ENCODE data around the gene OR9Q1. TPM values are rescaled to one million over a fixed set of nuclear protein-coding genes. Genes with fewer than 3 reads are reported as not detected.
"Not testable (repeated sequence)": the region's sequence is repeated elsewhere in the genome, so short reads cannot be mapped to it uniquely, and the experiment has no call there.

OR9Q1 gene
- total RNA-seq, 1 donor from 2014 or later: not detected

DNA sequence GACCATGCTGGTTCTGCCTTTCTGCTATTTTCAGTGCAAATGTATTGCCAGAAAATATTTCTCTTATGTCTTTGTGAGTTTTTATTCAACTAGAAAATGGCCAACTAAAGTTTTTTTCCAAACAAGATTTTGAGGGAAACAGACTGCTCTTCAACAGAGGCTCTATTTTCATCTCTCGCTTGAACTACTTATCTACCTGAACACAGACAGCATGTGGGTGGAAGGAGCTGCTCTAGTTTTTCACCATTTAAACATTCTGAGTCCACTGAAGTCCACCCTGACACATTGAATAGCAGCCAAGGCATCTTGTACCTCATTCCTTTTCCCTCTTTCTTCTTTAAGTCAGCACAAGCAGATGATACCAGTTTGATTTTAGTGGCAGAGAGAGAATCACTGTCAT is 111.5 kb downstream of the OR9Q1 start:
- DNase-seq: no peak

DNA sequence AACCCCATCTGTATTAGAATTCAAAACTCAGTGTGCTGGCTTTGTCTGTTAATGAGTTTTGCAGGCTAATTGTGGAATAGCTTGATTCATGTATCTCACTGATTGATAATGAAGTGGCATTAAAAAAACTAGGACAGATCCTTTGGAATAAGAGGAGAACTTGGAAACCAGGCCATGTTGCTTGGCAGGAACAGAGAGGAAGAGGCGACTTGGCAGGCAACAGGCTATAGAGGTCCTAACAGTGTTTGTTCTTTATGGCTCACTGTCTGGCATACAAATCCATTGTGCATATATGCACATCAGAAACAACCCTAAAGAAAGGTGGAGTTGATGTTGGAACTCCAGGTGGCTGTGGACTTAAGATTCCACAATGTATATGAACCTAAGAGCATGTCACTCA is 119.1 kb downstream of the OR9Q1 start:
- DNase-seq: no peak

DNA sequence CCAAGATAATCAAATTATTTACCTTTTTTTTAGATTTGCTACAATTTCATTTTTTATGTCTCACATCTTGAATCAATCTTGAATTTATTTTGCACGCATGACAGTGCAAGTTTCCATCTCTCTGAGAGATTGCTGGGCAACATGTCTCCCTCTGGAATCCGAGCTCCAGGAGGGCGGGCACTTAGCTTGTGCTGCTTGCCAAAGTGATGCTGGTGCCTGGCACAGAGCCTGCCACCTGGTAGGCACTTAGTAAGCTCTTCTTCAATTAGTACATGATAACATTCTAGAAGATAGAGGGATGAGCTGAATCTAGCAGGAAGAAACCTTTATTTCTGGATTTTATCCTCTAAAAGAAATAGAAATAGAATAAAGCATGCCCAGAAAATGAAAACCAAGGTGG is 129.1 kb downstream of the OR9Q1 start:
- DNase-seq: no peak

DNA sequence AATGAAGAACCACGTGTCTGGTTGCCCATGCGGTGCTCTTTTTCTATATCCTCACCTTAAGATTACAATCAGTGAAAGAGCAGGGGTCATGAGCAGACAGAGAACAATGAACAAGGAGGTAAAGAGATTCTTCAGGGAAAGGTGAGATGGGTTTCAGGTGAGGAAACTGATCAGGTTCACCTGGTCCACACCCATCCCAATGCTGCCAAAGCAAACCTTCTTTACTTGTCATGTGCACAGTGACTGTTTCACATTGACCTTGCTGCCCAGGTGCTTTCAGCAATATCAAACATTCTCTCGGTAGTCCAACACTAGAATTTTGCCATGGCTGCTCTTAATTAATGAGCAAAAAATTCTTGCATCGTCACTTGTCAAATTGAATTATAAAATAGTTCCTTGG is 140.7 kb downstream of the OR9Q1 start:
- DNase-seq: no peak

DNA sequence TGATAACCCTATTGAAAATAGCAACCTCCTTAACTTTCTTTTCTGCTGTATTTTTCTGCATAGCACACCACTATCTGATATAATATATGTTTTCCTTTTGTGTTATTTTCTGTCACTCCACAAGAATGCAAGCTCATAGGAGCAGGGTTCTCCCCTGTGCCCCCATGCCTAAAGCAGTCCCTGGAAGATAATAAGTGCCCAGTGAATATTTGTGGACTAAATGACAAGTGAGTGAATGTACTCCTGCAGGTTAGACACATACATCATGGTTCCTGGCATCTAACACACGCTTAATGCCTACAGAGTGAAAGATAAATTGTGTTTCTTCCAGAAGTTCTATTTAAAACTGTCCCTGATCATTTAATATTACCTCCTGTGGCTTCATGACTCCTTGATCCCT is 141.3 kb downstream of the OR9Q1 start:
- no peak for DNase-seq

DNA sequence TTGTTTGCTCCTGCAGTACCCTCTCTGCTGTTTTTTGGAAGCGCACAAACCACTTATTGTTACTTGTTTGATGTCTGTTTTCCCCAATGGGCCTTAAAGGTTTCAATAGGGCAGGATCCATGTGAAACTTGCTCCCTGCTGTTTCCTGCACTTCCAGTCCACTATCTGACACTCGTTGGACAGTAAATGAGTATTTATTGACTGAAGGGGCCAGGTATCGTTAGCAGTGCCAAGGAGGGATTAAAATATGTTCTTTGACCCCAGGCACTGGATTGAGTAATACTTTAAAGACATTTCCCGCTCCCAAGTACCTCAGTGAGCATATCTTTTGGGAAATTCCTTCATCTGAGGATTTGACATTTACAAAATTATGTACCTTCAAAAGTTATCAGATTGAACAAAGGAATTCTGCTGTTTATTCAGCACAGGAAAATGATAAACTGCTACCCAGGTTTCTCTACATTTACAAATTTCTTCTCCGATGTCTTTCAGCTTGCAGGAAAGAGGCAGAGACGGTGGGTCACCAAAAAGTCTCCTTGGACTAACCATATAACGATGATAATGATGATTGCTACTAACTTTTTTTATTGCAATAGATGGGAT is 141.9 kb downstream of the OR9Q1 start:
- no peak for DNase-seq

DNA sequence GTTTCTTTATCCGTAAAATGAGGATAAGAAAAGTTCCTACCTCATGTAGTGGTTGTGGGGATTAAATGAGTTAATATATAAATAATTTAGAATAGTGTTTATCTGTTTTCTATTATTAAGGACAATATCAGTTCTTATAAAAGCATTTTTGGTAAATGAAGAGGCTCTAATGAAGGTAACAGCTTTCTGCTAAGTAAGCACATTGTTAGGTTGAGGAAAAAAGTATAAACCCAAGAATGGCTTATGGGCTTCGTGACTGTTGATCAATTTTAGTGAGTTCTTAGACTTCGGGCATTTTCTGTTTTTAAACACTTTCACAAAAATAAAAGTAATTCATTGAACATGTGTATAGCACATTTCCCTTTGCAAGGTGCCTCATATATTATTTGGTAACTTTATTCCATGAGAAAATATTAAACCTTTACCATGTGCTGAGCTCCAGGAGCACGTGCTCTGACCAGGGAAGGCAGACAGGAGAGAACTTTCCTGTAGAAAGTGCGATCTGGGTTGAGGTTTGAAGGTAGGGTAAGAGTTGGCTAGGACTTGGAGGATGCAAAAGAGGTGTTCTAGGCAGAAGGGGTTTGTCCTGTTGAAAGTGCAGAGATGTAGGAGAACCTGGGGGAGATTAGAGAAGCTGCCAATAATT is 153.9 kb downstream of the OR9Q1 start:
- DNase-seq: no peak

DNA sequence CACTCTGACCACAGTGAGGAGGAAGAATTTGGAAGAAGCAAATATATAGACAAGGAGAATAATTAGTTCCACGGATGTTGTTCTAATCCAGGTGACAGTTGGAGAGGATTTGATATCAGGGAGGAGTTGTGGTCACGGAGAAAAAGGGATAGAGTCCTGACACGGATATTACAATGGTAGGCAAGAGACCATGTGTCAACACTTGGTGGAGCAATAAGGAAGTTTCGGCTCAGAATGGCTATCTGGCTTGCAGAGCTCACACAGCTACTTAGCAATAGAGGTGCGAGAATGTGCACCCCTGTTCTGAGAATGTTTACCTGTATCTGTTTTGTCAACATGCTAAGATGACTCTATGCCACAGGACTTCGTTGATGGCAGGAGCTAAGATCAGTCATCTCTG is 154.8 kb downstream of the OR9Q1 start:
- DNase-seq: no peak

DNA sequence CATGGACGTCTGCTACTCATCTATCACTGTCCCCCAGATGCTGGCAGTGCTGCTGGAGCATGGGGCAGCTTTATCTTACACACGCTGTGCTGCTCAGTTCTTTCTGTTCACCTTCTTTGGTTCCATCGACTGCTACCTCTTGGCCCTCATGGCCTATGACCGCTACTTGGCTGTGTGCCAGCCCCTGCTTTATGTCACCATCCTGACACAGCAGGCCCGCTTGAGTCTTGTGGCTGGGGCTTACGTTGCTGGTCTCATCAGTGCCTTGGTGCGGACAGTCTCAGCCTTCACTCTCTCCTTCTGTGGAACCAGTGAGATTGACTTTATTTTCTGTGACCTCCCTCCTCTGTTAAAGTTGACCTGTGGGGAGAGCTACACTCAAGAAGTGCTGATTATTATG is 156.0 kb downstream of the OR9Q1 start:
- DNase-seq: no peak

DNA sequence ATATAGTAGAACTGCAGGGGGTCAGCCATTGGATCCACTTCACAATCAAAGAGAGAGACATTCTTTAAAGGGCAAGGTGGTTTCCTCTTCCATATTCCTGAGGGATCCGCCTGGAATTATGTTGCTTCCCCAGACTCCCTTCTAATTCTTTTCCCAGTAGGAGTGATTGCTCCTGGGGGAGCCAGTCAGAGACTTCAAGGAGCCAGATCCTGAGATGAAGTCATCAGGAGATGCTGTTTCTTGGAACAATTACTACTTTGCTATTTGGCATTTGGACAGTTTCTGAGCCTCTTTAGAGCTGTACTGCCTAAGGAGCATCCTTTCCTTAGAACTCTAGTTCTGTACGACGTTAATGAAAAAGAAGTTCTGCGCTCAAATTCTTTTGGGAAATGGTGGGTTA is 163.3 kb downstream of the OR9Q1 start:
- DNase-seq: no peak

DNA sequence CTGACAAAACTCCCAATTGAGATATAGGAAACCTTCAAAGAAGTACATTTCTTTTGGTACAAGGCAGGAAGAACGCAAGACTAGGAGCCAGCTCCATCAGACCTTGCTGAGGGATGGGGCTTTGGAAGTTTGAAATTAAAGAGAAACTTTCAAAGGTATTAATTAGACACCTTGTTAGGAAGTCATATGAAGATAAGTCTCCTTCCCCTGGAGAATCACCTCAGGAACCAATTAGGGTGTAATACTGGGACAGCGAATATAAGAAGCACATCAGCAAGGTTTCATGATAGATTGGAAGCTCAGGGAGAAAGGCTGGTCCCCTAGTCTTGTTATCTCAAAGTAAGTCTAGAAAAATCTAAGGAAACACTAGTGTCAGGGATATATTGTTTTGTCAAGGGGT is 165.1 kb downstream of the OR9Q1 start, which contains the start of gene OR9Q2:
Gene OR9Q2, plus strand, starts transcription at position 301 of the 400 bp plus-strand sequence. CDS start 1,421 bp downstream, outside the sequence.
- no peak for DNase-seq

DNA sequence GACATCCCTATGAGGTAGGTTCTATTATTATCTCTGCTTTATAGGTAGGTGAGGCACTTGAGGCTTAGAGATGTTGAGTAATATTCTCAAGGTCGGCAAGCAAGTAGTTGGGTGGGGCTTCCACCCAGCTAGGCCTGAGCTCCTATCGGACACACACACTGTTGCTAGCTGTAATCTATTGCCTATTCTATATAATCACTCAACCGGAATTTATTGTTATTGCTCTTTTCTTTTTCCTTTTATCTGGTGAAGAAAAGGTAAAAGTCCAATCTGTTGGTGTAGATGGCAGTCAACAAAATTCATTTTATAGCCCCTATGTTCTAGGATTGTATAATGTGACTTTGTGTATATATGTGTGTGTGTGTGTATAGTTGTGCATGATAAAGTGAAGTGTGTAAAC is 168.5 kb downstream of the OR9Q1 start:
- DNase-seq: no peak

DNA sequence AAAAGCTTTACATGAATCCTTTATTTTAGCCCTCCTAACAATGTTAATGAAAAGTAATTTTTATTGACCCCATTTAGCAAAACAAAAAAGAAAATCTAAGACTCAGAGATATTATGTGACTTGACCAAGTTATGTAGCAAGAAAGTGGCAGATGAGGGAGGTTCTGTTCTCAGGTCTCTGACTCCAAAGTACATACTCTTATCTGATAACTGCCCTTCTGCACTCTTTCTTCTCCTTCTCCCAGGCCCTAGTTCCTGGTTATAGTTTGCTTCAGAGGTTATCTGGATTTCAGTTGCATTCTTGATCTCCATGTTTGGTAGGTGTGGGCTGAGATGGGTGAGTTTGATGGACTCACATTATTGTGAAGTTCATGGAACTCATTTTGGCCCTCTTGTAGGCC is 169.7 kb downstream of the OR9Q1 start:
- no peak for DNase-seq

DNA sequence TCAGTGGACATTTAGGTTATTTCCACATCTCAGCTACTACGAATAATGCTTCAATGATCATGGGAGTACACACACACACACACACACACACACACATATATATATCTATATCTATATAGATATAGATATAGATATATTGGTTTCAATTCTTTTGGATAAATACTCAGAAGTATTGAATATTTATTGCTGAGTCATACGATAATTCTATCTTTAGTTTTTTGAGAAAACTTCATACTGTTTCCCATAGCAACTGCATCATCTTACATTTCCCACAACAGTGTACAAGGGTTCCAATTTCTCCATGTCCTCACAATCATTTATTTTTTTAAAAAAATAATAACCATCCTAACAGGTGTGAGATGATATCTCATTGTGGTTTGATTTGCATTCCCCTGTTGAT is 172.3 kb downstream of the OR9Q1 start:
- DNase-seq: no peak

DNA sequence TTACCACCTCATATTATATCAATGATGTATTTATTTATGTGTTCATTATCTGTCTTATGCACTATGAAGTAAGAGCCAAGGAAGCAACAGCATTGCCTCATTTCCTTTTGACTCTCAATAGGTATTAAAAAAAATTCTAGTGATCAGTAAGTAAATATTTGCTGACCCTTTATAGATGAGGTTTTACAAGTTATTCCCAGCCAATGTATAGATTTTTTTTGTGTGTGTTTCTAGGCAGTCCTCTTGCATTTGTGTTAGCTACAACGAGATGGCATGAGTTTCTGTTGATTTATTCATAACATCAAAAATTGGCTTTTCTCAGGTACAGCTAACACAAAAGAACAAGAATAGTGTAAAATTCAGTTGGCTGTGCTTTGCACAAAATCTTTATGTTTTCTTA is 175.6 kb downstream of the OR9Q1 start:
- no peak for DNase-seq

DNA sequence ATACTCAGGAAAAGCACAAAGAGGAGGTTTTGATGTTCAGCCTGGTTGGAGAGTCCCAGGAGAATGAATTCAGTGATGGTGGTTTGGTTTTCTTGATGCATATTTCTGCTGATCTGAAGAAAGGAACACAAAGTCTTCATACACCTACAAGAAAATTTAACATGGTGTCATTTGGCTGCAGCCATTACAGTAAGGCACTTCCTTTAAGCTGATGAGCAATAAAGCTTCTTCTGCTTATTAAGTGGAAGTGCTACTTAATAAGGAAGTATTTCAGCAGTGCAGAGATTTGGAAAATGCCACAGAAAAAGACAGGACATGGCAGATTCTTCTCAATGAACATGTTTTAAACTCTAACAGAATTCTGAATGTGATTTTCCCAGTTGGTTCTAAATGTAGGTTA is 180.4 kb downstream of the OR9Q1 start, which contains the start of gene OR1S2:
Gene OR1S2, minus strand, starts transcription at position 101 of the 400 bp plus-strand sequence. Its CDS starts 0 bp downstream, at position 101.
- DNase-seq: no peak

DNA sequence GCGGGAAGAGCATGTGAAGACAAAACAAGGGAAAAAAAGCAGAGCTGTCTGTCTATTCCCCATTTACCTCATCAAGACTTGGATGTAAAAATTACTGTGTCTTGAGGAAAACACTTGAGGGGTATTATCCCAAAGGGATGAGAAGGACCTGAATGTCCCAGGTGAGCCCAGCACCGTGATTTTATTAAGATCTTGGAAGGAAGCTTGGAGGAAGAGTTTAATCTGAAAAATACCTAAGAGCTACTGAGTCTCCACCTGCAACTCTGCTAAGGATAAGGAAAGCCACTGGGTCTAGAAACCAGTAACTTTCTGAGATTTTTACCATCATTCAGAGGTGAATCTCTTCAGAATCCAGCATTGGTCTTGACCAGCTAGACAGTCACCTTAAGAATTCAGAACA is 188.7 kb downstream of the OR9Q1 start, which contains the start of gene OR1S1:
Gene OR1S1, plus strand, starts transcription at position 301 of the 400 bp plus-strand sequence.
- DNase-seq: not testable (repeated sequence)

DNA sequence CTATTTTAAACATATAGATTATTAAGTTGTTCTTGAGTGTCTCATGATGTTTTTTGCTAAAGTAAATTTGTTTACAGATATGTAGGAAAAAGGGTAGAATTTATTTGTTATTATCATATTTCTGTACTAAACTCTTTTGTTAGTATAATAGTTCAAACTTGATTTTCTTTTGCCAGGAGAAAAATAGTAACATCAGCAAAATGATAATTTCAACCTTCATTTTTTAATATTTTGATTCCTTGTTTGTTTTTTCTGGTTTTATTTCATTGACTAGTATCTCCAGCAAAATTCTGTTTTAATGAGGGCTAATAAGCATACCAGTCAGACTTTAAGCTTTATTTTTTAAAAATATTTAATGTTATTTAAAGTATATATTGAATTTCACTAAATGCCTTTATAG is 192.8 kb downstream of the OR9Q1 start:
- DNase-seq: no peak

DNA sequence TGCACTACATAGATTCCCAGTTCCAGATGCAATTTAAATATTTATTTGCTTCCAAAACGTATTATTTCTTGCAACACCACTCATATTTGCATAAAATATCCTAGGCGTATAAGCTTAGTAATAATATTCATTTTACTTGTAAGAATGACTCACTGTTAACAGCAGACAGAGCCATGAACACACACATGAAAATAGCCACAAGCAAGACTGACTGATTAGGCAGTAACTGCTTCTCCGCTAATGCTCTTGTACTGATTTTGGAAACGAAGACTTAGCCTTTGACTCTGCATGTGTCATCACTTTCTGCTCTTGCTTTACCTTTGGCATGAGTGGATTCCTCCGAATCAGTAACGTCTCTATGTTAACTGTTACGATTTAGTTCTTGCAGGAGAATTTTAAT is 199.0 kb downstream of the OR9Q1 start:
- DNase-seq: no peak

DNA sequence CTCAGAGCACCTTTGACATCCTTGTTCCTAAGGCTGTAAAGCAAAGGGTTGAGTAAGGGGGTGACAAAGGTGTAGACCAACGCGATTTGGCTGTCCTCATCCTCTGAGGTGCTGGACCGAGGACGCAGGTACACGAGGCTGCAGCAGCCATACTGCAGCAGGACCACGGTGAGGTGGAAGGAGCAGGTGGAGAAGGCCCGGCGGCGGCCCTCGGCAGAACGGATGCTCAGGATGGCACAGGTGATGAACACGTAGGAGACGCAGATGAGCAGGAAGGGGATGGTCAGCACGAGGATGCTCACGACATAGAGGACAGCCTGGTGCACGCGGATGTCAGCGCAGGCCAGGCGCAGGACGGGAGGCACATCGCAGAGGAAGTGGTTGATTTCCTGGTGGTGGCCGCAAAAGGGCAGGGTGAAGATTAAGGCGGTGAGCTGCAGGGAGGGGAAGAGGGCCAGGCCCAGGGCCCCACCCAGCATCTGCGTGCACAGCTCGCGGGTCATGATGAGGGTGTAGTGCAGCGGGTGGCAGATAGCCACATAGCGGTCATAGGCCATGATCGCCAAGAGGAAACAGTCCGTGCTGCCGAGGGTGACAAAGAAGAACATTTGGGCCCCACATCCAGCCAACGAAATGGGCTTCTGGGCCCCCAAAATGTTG is 204.4 kb downstream of the OR9Q1 start:
- DNase-seq: no peak

All from skin of body (tissue), 2 donors.